Liver (tissue), 9 donors: ENCODE data around the gene MEF2D. TPM values are rescaled to one million over a fixed set of nuclear protein-coding genes. Genes with fewer than 3 reads are reported as not detected.

Experiments used
- DNase-seq: peaks from one replicate; pipeline ENCODE4 v3.0.0-alpha.2; 2017; ENCODE audit warnings: low spot score
- H3K27ac ChIP-seq, 2 donors: one replicate each; pipeline ENCODE4 v1.7.0; 2013; ENCODE audit warnings: inconsistent platforms in 2 of 2, low read length in 2 of 2, control low read depth in 1 of 2, low read depth in 1 of 2, mild to moderate bottlenecking in 1 of 2
- H3K27me3 ChIP-seq, 4 donors: one replicate each; pipeline versions ENCODE4 v1.6.1 to v1.7.0; 2013; ENCODE audit warnings: low read length in 3 of 4, inconsistent platforms in 1 of 4, mild to moderate bottlenecking in 1 of 4, moderate library complexity in 1 of 4; ENCODE audit not compliant: control insufficient read depth in 4 of 4, insufficient read depth in 4 of 4
- H3K36me3 ChIP-seq, 4 donors: one replicate each; pipeline versions ENCODE4 v1.6.1 to v1.7.0; 2013; ENCODE audit warnings: low read length in 3 of 4, mild to moderate bottlenecking in 3 of 4, low read depth in 1 of 4, moderate library complexity in 1 of 4; ENCODE audit not compliant: control insufficient read depth in 4 of 4, insufficient read depth in 3 of 4
- H3K4me1 ChIP-seq, 4 donors: one replicate each; pipeline versions ENCODE4 v1.6.1 to v1.7.0; 2013; ENCODE audit warnings: low read length in 3 of 4, mild to moderate bottlenecking in 3 of 4, moderate library complexity in 1 of 4; ENCODE audit not compliant: control insufficient read depth in 4 of 4, insufficient read depth in 4 of 4
- H3K4me3 ChIP-seq, 3 donors: one replicate each; pipeline versions ENCODE4 v1.6.1 to v1.7.0; 2013; ENCODE audit warnings: low read length in 3 of 3, control low read depth in 1 of 3, low read depth in 1 of 3, mild to moderate bottlenecking in 1 of 3
- H3K9ac ChIP-seq, 2 donors: one replicate each; pipeline ENCODE4 v1.7.0; 2013; ENCODE audit warnings: low read length in 2 of 2, mild to moderate bottlenecking in 2 of 2, moderate library complexity in 2 of 2, control low read depth in 1 of 2, low read depth in 1 of 2
- H3K9me3 ChIP-seq, 4 donors: one replicate each; pipeline versions ENCODE4 v1.6.1 to v1.7.0; 2013; ENCODE audit warnings: low read length in 3 of 4; ENCODE audit not compliant: control insufficient read depth in 4 of 4
- ATF3 ChIP-seq: IDR thresholded peaks from 2 replicates; pipeline ENCODE4 v1.6.1; 2016; ENCODE audit warnings: antibody characterized with exemption
- EGR1 ChIP-seq, 2 donors: IDR thresholded peaks; 2 replicates each; pipeline ENCODE4 v1.6.1; 2016 to 2018; ENCODE audit warnings: antibody characterized with exemption in 2 of 2, low read depth in 2 of 2
- FOXA1 ChIP-seq: IDR thresholded peaks from 2 replicates; pipeline ENCODE4 v1.6.1; 2016; ENCODE audit warnings: antibody characterized with exemption
- FOXA2 ChIP-seq: IDR thresholded peaks from 2 replicates; pipeline ENCODE4 v1.6.1; 2016; ENCODE audit warnings: antibody characterized with exemption
- GABPA ChIP-seq, 2 donors: IDR thresholded peaks in 1 of 2; conservative IDR thresholded peaks in 1 of 2; 2 replicates each; pipeline ENCODE4 v1.6.1; 2016; ENCODE audit warnings: antibody characterized with exemption in 2 of 2, mild to moderate bottlenecking in 1 of 2, moderate library complexity in 1 of 2
- HNF4A ChIP-seq, 2 donors: conservative IDR thresholded peaks; 2 replicates each; pipeline ENCODE4 v1.6.1; 2016; ENCODE audit warnings: antibody characterized with exemption in 2 of 2, mild to moderate bottlenecking in 2 of 2
- JUND ChIP-seq, 2 donors: IDR thresholded peaks; 2 replicates each; pipeline ENCODE4 v1.6.1; 2016; ENCODE audit warnings: antibody characterized with exemption in 2 of 2
- NR2F2 ChIP-seq: IDR thresholded peaks from 2 replicates; pipeline ENCODE4 v1.6.1; 2016; ENCODE audit warnings: antibody characterized with exemption
- REST ChIP-seq: IDR thresholded peaks from 2 replicates; pipeline ENCODE4 v1.6.1; 2016; ENCODE audit warnings: antibody characterized with exemption, mild to moderate bottlenecking
- SP1 ChIP-seq: IDR thresholded peaks from 2 replicates; pipeline ENCODE4 v1.6.1; 2018; ENCODE audit warnings: antibody characterized with exemption, mild to moderate bottlenecking
- TAF1 ChIP-seq: conservative IDR thresholded peaks from 2 replicates; pipeline ENCODE4 v1.6.1; 2016; ENCODE audit warnings: antibody characterized with exemption, mild to moderate bottlenecking
- YY1 ChIP-seq: IDR thresholded peaks from 2 replicates; pipeline ENCODE4 v1.6.1; 2016; ENCODE audit warnings: antibody characterized with exemption, mild to moderate bottlenecking
- ZBTB33 ChIP-seq: IDR thresholded peaks from 2 replicates; pipeline ENCODE4 v1.6.1; 2016; ENCODE audit warnings: antibody characterized with exemption
- WGBS: extraction: QIAGEN DNeasy Blood & Tissue Kit; methylation state at CpG from one replicate; pipeline ENCODE4 v1.1.7; 2013; 5-methylcytosine and 5-hydroxymethylcytosine counted together
- polyA plus RNA-seq, 2 donors: library from polyadenylated mRNA; stranded (reverse) in 1 of 2; unstranded in 1 of 2; fragments of 200-250 nt in 1 of 2; fragments of >200 nt in 1 of 2; fragmentation: Nextera tagmentation in 1 of 2; extraction: Ambion mirVana in 1 of 2; gene quantifications; one replicate each; pipeline versions ENCODE4 v1.2.1 to v1.2.3, GENCODE V29; 2013 to 2015
- total RNA-seq, 2 donors: library from RNA; depleted of rRNA; stranded (reverse); fragments of >200 nt; gene quantifications; one replicate each; pipeline ENCODE4 v1.2.3, GENCODE V29; 2014
- TF ChIP-seq, protein P1 (sequence below): IDR thresholded peaks from 2 replicates; pipeline ENCODE4 v1.6.1; 2016; ENCODE audit warnings: antibody characterized with exemption
- donor health status: healthy.
- donor health status: healthy.
- donor health status: healthy.
- donor health status: healthy.
- donor health status: healthy.

MEF2D gene
- total and polyA plus RNA-seq, 4 donors, result 3.4 to 7.6 (median 5.5) TPM

GRCh38 chr1:156484480-156485058 lies 16.0 kb downstream of the MEF2D start:
- H3K36me3 ChIP-seq, result peaks cover 8 to 34% (median 25%) of the 10 kb centered on the region in 4 donors
- no peak overlapping the region for H3K27ac ChIP-seq
- TF ChIP-seq NR2F2, result no peak
- no peak for TF ChIP-seq JUND (IDR thresholded peaks at IDR 0.05)
- TF ChIP-seq FOXA2, result no peak
- TF ChIP-seq, protein P1, sequence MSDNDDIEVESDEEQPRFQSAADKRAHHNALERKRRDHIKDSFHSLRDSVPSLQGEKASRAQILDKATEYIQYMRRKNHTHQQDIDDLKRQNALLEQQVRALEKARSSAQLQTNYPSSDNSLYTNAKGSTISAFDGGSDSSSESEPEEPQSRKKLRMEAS, result no peak
- no peak for TF ChIP-seq FOXA1
- no peak for TF ChIP-seq SP1
- no peak for TF ChIP-seq ZBTB33
- no peak for TF ChIP-seq ATF3
- TF ChIP-seq GABPA (IDR thresholded peaks at IDR 0.05 in 1 of 2, conservative IDR thresholded peaks at IDR 0.05 in 1 of 2), result no peak
- no peak for TF ChIP-seq TAF1
- TF ChIP-seq REST, result no peak
- no peak for TF ChIP-seq YY1

DNA sequence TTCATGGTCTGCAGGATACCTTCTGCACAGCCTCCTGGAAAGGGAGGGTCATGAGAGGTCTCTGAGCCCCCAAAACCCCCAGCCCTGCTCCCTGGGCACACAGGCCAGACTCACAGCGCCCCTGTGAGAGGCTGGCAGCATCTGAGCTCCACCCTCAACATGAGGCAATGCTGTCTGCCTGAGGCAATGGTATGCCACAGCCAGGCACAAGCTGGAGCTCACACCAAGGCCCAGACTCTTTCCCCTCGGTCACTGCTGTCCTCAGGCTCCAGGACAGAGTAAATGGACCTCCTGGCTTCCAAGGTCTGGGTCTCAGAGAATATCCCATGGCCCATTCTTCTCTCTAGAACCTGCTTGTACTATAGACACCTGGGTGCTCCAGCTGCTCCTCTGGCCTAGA lies 17.2 kb downstream of the MEF2D start:
- H3K9ac ChIP-seq, result no peak overlapping the region
- H3K27ac ChIP-seq, result no peak overlapping the region
- no peaks in the 10 kb centered on the region for H3K27me3 ChIP-seq
- no peak overlapping the region for H3K4me3 ChIP-seq
- no peak for DNase-seq
- peaks cover 0 to 15% (median 6%) of the 10 kb centered on the region in 4 donors for H3K4me1 ChIP-seq
- H3K36me3 ChIP-seq, result peaks cover 13 to 44% (median 30%) of the 10 kb centered on the region in 4 donors
- TF ChIP-seq NR2F2 (no peak), EGR1 (IDR thresholded peaks at IDR 0.05; ENCODE audit: low read depth in 2 of 2) (no peak), YY1 (no peak), GABPA (IDR thresholded peaks at IDR 0.05 in 1 of 2, conservative IDR thresholded peaks at IDR 0.05 in 1 of 2) (no peak), JUND (IDR thresholded peaks at IDR 0.05) (no peak), ATF3 (no peak), HNF4A (conservative IDR thresholded peaks at IDR 0.05) (no peak)
- H3K9me3 ChIP-seq, result no peaks in the 10 kb centered on the region
- WGBS, result 93% methylated on average over 2 of the region's 2 CpGs

More at GRCh38 chr1:156484480-156485058, 16.0 kb downstream of the MEF2D start:
- 96% methylated on average over 6 of the region's 6 CpGs for WGBS
- no peak for DNase-seq
- H3K4me3 ChIP-seq, result no peak overlapping the region
- peaks cover 0 to 24% (median 14%) of the 10 kb centered on the region in 4 donors for H3K4me1 ChIP-seq
- no peaks in the 10 kb centered on the region for H3K9me3 ChIP-seq
- no peak overlapping the region for H3K9ac ChIP-seq
- no peaks in the 10 kb centered on the region for H3K27me3 ChIP-seq
